Measurements from ENCODE around the gene TSR1. TPM values are rescaled to one million over a fixed set of nuclear protein-coding genes. Genes with fewer than 3 reads are reported as not detected.
A peak's percentile ranks its signal among the peaks of the same experiment; 100 is the strongest.

The TSR1 gene
- total RNA-seq, 1 donor = 42.0 TPM

DNA sequence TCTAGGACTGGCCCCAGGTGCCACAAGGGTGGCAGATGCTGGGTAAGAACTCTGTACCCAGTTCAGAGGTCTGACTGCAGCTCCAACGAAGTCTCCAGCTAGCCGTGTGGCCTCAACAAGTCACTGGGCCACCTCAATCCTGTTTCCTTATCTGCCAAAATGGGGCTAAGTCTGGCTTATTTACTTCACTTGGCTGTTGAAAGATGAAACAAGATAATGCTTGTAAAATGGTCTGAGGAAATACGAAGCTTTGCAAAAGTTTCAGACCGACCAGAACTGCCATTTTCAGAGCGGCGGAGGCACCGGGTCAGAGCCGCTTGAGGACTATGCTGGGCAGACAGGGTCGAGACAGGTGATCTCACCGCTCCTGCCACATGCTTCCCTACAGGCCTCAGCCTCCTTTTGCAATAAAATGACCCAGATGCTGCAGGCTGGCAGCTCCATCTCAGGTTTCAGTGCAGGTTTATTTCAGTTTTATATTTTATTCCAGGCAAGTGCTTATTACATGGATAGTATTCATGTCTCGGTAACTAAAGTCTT, 47.4 kb upstream of the TSR1 start:
- H4K20me1 ChIP-seq (ENCODE audit: insufficient read depth, low read length) = peaks cover 12% of the 10 kb centered on the region
- H3K4me2 ChIP-seq (ENCODE audit: insufficient read depth, low read length) = no peak overlapping the region
- no peak overlapping the region for H3K4me3 ChIP-seq (ENCODE audit: insufficient read depth, low read length)
- H3K27ac ChIP-seq (ENCODE audit: low read depth, low read length) = peak overlapping the region; percentile 8
- H3K27me3 ChIP-seq (ENCODE audit: insufficient read depth, low read length) = no peaks in the 10 kb centered on the region
- peaks cover 29% of the 10 kb centered on the region for H3K36me3 ChIP-seq (ENCODE audit: insufficient read depth, low read length)
- H3K9me3 ChIP-seq (ENCODE audit: low read depth, low read length) = no peaks in the 10 kb centered on the region
- TF ChIP-seq, protein P1, sequence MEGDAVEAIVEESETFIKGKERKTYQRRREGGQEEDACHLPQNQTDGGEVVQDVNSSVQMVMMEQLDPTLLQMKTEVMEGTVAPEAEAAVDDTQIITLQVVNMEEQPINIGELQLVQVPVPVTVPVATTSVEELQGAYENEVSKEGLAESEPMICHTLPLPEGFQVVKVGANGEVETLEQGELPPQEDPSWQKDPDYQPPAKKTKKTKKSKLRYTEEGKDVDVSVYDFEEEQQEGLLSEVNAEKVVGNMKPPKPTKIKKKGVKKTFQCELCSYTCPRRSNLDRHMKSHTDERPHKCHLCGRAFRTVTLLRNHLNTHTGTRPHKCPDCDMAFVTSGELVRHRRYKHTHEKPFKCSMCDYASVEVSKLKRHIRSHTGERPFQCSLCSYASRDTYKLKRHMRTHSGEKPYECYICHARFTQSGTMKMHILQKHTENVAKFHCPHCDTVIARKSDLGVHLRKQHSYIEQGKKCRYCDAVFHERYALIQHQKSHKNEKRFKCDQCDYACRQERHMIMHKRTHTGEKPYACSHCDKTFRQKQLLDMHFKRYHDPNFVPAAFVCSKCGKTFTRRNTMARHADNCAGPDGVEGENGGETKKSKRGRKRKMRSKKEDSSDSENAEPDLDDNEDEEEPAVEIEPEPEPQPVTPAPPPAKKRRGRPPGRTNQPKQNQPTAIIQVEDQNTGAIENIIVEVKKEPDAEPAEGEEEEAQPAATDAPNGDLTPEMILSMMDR (IDR thresholded peaks at IDR 0.05; ENCODE audit: extremely low read depth, low read depth, low read length) = no peak
- no peaks in the 10 kb centered on the region for H3K4me1 ChIP-seq (ENCODE audit: insufficient read depth, low read length)
- DNase-seq (ENCODE audit: insufficient read length, low spot score, missing footprints) = no peak
- H2AFZ ChIP-seq (ENCODE audit: low read length) = no peak overlapping the region
- H3K79me2 ChIP-seq (ENCODE audit: insufficient read depth, low read length) = peaks cover 10% of the 10 kb centered on the region

DNA sequence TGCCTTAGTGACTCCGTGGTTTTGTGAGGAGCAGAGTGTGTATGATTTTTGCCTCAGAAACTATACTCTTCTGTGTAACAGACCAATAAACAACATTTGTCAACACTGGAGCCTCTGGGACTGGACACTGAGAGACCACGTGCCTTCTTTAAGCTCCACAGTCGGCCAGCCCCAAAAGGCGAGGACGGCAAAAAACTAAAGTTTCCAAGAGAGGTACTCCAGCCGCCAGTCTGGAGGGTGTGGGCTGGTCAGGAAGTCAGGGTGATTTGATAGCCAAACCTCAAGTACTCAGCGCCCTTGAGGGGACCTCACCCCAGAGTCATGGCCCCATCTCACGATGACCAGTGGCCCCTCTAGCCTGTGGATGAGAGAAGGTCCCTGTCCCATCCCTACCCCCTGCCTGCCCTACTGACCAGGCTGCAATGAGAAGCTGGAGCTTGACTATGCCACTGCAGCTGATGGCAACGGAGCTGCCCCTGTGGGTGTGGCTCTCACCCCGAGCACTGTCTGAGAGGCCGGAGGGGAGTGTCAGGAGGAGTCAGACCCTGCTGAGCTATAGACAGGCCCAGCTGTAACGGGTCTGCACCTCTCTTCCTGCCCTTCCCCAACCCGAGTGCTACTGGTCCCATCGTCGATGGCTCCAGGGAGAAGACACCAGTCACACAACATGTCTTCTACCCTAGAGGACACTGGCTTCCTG, 44.8 kb upstream of the TSR1 start:
- H4K20me1 ChIP-seq (ENCODE audit: insufficient read depth, low read length) = peaks cover 4% of the 10 kb centered on the region
- TF ChIP-seq, protein P1 (IDR thresholded peaks at IDR 0.05; ENCODE audit: extremely low read depth, low read depth, low read length) = no peak
- no peaks in the 10 kb centered on the region for H3K9me3 ChIP-seq (ENCODE audit: low read depth, low read length)
- no peak overlapping the region for H2AFZ ChIP-seq (ENCODE audit: low read length)
- no peaks in the 10 kb centered on the region for H3K4me1 ChIP-seq (ENCODE audit: insufficient read depth, low read length)
- peaks cover 28% of the 10 kb centered on the region for H3K36me3 ChIP-seq (ENCODE audit: insufficient read depth, low read length)
- H3K27ac ChIP-seq (ENCODE audit: low read depth, low read length) = no peak overlapping the region
- no peak overlapping the region for H3K4me2 ChIP-seq (ENCODE audit: insufficient read depth, low read length)
- H3K4me3 ChIP-seq (ENCODE audit: insufficient read depth, low read length) = no peak overlapping the region
- no peaks in the 10 kb centered on the region for H3K27me3 ChIP-seq (ENCODE audit: insufficient read depth, low read length)
- H3K79me2 ChIP-seq (ENCODE audit: insufficient read depth, low read length) = no peaks in the 10 kb centered on the region
- no peak for DNase-seq (ENCODE audit: insufficient read length, low spot score, missing footprints)

DNA sequence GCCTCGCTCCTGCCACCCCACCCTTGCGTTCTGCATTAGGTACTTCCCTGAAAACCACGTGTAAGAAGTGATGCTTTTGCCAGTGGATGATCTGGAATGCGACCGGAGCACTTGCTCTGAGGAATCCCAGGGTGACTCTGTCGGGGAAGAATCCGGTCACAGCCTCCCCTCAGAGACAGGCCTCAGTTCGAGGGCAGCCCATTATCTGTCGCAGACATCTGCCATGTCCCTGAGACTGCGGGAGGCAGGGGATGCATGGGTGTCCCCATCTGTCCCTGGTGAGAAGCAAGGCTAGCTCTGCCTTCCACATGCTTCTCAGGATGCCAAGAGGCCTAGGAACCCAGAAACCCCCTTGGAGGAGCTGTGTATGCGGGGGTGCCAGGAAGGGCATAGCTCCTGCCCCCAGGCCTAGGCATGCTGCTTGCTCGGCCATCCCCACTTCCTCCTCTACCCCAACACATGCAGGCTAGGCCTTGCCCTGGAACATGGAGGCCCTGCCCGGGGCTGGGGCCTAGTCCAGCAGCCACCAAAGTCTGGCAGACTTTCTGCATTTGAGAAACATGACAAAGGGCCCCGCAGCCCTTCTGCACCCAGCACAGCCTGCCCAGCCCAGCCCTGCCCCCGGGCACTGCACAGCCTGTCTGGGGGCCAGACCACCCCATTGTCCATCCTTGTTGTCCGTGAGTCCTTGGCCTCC, 44.1 kb upstream of the TSR1 start:
- H3K27ac ChIP-seq (ENCODE audit: low read depth, low read length) = no peak overlapping the region
- H3K36me3 ChIP-seq (ENCODE audit: insufficient read depth, low read length) = peaks cover 29% of the 10 kb centered on the region
- no peak for DNase-seq (ENCODE audit: insufficient read length, low spot score, missing footprints)
- no peak overlapping the region for H2AFZ ChIP-seq (ENCODE audit: low read length)
- no peaks in the 10 kb centered on the region for H3K79me2 ChIP-seq (ENCODE audit: insufficient read depth, low read length)
- H3K4me2 ChIP-seq (ENCODE audit: insufficient read depth, low read length) = no peak overlapping the region
- no peaks in the 10 kb centered on the region for H3K9me3 ChIP-seq (ENCODE audit: low read depth, low read length)
- TF ChIP-seq, protein P1 (IDR thresholded peaks at IDR 0.05; ENCODE audit: extremely low read depth, low read depth, low read length) = no peak
- peaks cover 4% of the 10 kb centered on the region for H4K20me1 ChIP-seq (ENCODE audit: insufficient read depth, low read length)
- H3K4me3 ChIP-seq (ENCODE audit: insufficient read depth, low read length) = no peak overlapping the region
- no peaks in the 10 kb centered on the region for H3K27me3 ChIP-seq (ENCODE audit: insufficient read depth, low read length)
- no peaks in the 10 kb centered on the region for H3K4me1 ChIP-seq (ENCODE audit: insufficient read depth, low read length)

Data from osteoblast (primary cell).